GM12801 (cell line): ENCODE results near the gene ADCY5.

ENCODE experiments used
- CTCF ChIP-seq: IDR thresholded peaks from one replicate; pipeline ENCODE4 v1.5.1; 2011; ENCODE audit warnings: control low read depth; ENCODE audit not compliant: insufficient read length; ENCODE audit errors: extremely low read depth

ADCY5 gene

GRCh38 chr3:123365450-123366143 is 83.3 kb downstream of the ADCY5 start:
- TF ChIP-seq CTCF, result no peak

- TF ChIP-seq CTCF, result no peak
These were observed 87.8 kb downstream of the ADCY5 start for GRCh38 chr3:123361071-123361470.

- no peak for TF ChIP-seq CTCF
These were observed 91.6 kb downstream of the ADCY5 start for GRCh38 chr3:123357275-123357674.

- TF ChIP-seq CTCF, result no peak
These were observed 95.0 kb downstream of the ADCY5 start for GRCh38 chr3:123353850-123354233.

GRCh38 chr3:123353227-123353849 is 95.6 kb downstream of the ADCY5 start:
- no peak for TF ChIP-seq CTCF

- TF ChIP-seq CTCF, result no peak
These were observed 96.7 kb downstream of the ADCY5 start for GRCh38 chr3:123352134-123352554.

GRCh38 chr3:123351501-123351900 is 97.4 kb downstream of the ADCY5 start:
- TF ChIP-seq CTCF, result no peak
